ENCODE results near the gene RAPGEF5. TPM values are rescaled to one million over a fixed set of nuclear protein-coding genes. Genes with fewer than 3 reads are reported as not detected.
A peak's percentile ranks its signal among the peaks of the same experiment; 100 is the strongest.

The RAPGEF5 gene
- total and polyA plus RNA-seq, 4 experiments from 2014 or later, result not detected

DNA sequence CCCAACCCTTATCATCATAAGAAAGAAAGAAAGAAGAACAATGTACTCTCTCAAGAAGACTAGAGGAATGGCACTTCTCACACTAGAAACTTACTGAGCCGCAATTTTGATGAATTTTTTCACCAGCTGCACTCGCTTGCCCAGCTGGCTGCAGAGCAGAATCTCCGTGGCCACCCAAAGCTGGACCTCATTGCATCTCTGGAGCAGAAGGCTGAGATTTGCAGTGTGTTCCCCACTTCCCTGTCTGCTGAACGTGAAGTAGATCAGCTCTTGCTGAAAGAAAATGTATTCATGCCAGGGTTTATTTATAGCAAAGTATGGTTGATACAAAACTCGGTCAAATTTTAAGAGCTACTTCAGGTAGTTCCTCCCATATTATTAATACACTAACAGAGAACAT is 212.0 kb downstream of the RAPGEF5 start:
- Mint-ChIP-seq H3K27ac (no peak overlapping the region), H3K4me3 (no peak overlapping the region), H3K36me3 (no peaks in the 10 kb centered on the region), H3K9me3 (peaks cover 0 to 2% (median 0%) of the 10 kb centered on the region in 8 donors), H3K4me1 (peaks cover 0 to 9% (median 1%) of the 10 kb centered on the region in 4 donors), H3K27me3 (peaks cover 5% of the 10 kb centered on the region in 2 donors)
- Histone ChIP-seq H3K36me3 (ENCODE audit: insufficient read depth, low read length) (no peaks in the 10 kb centered on the region), H3K4me1 (ENCODE audit: insufficient read depth, low read length) (no peaks in the 10 kb centered on the region), H3K27me3 (ENCODE audit: insufficient read depth, low read length) (no peaks in the 10 kb centered on the region), H3K4me3 (ENCODE audit: low read length in 2 of 2) (no peak overlapping the region), H3K27ac (ENCODE audit: low read depth, low read length) (no peak overlapping the region), H3K9me3 (ENCODE audit: control insufficient read depth in 1 of 2, low read length in 2 of 2) (no peaks in the 10 kb centered on the region)
- ChIA-PET POLR2A (ENCODE audit: partially characterized antibody) (no interaction called here), CTCF (ENCODE audit: partially characterized antibody) (no interaction called here)
- intact Hi-C loops (cut with micrococcal nuclease), result no loop called here
- no peak for DNase-seq

DNA sequence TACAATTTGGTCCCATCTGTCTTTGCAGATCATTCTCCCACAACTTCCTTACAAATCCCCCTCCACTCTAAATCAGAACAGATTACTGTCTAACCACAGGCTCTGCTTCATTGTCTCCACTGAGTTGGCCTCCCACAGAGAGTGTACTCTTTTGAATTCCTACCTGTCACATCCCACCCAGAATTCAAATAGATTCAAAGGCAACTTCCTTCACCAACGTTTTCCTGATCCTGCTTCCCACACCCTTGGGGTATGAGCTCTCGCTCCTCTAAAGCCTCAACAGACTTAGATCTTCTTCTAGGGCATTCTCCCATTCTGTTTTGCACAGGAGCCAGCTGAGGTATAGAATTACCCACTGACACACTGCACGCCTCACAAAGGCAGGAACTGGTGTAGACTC is 213.5 kb downstream of the RAPGEF5 start:
- intact Hi-C loops (cut with micrococcal nuclease), result no loop called here
- no peaks in the 10 kb centered on the region for H3K4me1 ChIP-seq (ENCODE audit: insufficient read depth, low read length)
- POLR2A ChIA-PET (ENCODE audit: partially characterized antibody), result no interaction called here
- H3K27ac ChIP-seq (ENCODE audit: low read depth, low read length), result no peak overlapping the region
- Mint-ChIP-seq H3K27me3 (peaks cover 4 to 7% of the 10 kb centered on the region in 2 donors), H3K27ac (no peak overlapping the region), H3K4me1 (peaks cover 0 to 9% (median 1%) of the 10 kb centered on the region in 4 donors), H3K4me3 (no peak overlapping the region), H3K36me3 (no peaks in the 10 kb centered on the region), H3K9me3 (peaks cover 0 to 2% (median 0%) of the 10 kb centered on the region in 8 donors)
- CTCF ChIA-PET (ENCODE audit: partially characterized antibody), result no interaction called here
- no peak for DNase-seq
- no peaks in the 10 kb centered on the region for H3K9me3 ChIP-seq (ENCODE audit: control insufficient read depth in 1 of 2, low read length in 2 of 2)
- no peak overlapping the region for H3K4me3 ChIP-seq (ENCODE audit: low read length in 2 of 2)
- H3K36me3 ChIP-seq (ENCODE audit: insufficient read depth, low read length), result no peaks in the 10 kb centered on the region
- no peaks in the 10 kb centered on the region for H3K27me3 ChIP-seq (ENCODE audit: insufficient read depth, low read length)

DNA sequence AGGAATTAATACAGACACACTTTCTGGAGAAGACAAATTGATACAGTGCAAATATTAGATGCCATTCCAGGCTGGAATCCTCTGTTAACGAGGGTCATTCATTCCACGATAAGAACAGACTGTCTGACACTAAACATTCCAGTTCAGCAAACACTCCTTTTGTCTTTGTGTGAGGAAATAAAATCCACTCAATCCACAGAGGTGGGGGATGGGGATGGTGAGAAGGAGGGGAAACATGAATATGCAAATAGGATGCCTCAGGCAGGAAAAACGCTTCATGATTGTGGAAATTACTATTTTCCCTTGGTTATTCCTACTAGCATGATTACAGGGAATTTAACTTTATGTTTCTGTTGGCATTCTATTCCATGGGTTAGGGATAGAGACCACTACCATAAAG is 214.4 kb downstream of the RAPGEF5 start:
- H3K9me3 ChIP-seq (ENCODE audit: control insufficient read depth in 1 of 2, low read length in 2 of 2), result no peaks in the 10 kb centered on the region
- Mint-ChIP-seq H3K4me1 (peaks cover 0 to 9% (median 1%) of the 10 kb centered on the region in 4 donors), H3K27ac (no peak overlapping the region), H3K9me3 (peaks cover 0 to 2% (median 0%) of the 10 kb centered on the region in 8 donors), H3K27me3 (peaks cover 2 to 7% of the 10 kb centered on the region in 2 donors), H3K4me3 (no peak overlapping the region), H3K36me3 (no peaks in the 10 kb centered on the region)
- intact Hi-C loops (cut with micrococcal nuclease), result no loop called here
- no peaks in the 10 kb centered on the region for H3K4me1 ChIP-seq (ENCODE audit: insufficient read depth, low read length)
- no peaks in the 10 kb centered on the region for H3K36me3 ChIP-seq (ENCODE audit: insufficient read depth, low read length)
- DNase-seq, result no peak
- H3K27me3 ChIP-seq (ENCODE audit: insufficient read depth, low read length), result no peaks in the 10 kb centered on the region
- CTCF ChIA-PET (ENCODE audit: partially characterized antibody), result interaction anchor here (0.7 to 2.1 kb wide), 2 partner anchors 15 to 38 kb away, joined by 4 read pairs; no protein-coding TSS in a partner anchor
- no peak overlapping the region for H3K27ac ChIP-seq (ENCODE audit: low read depth, low read length)
- POLR2A ChIA-PET (ENCODE audit: partially characterized antibody), result no interaction called here
- H3K4me3 ChIP-seq (ENCODE audit: low read length in 2 of 2), result no peak overlapping the region

DNA sequence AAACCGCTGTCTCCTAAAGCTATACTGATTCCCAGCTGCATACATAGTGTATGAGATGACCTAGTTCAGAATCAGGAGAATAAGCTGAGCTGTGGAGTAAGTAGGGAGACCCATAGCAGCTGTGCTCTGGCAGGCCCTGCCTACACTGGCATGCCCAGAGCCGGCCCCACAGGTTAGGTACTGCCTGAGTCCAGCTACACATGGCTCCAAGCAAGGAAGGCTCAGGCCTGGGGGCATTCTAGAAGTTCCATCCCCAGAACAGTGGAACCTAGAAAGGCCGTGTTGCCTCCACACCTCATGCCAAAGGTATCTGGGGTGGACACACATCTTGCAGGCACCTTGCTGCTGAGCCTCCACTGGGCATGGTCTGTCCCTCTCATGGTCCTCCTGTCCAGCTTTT is 215.6 kb downstream of the RAPGEF5 start:
- Histone ChIP-seq H3K27me3 (ENCODE audit: insufficient read depth, low read length) (no peaks in the 10 kb centered on the region), H3K27ac (ENCODE audit: low read depth, low read length) (no peak overlapping the region), H3K4me3 (ENCODE audit: low read length in 2 of 2) (no peak overlapping the region), H3K9me3 (ENCODE audit: control insufficient read depth in 1 of 2, low read length in 2 of 2) (no peaks in the 10 kb centered on the region), H3K36me3 (ENCODE audit: insufficient read depth, low read length) (no peaks in the 10 kb centered on the region), H3K4me1 (ENCODE audit: insufficient read depth, low read length) (no peaks in the 10 kb centered on the region)
- ChIA-PET POLR2A (ENCODE audit: partially characterized antibody) (no interaction called here), CTCF (ENCODE audit: partially characterized antibody) (interaction anchor here (2.1 kb wide), 2 partner anchors 17 to 31 kb away, joined by 4 to 12 read pairs; no protein-coding TSS in a partner anchor)
- Mint-ChIP-seq H3K27me3 (peaks cover 4 to 7% of the 10 kb centered on the region in 2 donors), H3K4me3 (no peak overlapping the region), H3K36me3 (no peaks in the 10 kb centered on the region), H3K27ac (no peak overlapping the region), H3K9me3 (peaks cover 0 to 2% (median 0%) of the 10 kb centered on the region in 8 donors), H3K4me1 (no peaks in the 10 kb centered on the region)
- DNase-seq, result no peak
- intact Hi-C loops (cut with micrococcal nuclease), result no loop called here

DNA sequence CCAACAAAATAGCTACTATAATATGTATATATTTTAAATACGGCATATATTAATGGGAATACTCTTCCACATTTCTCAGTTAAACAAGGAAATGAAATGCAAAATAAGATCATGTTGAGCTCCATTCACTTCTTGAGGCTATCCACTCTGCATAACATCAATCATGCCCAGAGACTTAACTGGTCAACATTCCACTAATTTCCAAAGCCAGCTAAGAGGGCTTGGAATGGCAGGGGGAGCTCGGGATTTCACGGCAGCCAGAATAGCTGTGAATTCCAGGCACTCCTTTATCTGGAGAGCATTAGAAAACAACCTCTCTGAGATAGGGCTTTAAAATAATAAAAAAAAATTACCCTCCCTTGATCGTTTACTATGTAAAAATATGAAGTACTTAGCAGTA is 216.4 kb downstream of the RAPGEF5 start:
- DNase-seq, result no peak
- Mint-ChIP-seq H3K27me3 (peaks cover 4 to 7% of the 10 kb centered on the region in 2 donors), H3K9me3 (peaks cover 0 to 2% (median 0%) of the 10 kb centered on the region in 8 donors), H3K36me3 (no peaks in the 10 kb centered on the region), H3K27ac (no peak overlapping the region), H3K4me3 (no peak overlapping the region), H3K4me1 (no peaks in the 10 kb centered on the region)
- ChIA-PET POLR2A (ENCODE audit: partially characterized antibody) (no interaction called here), CTCF (ENCODE audit: partially characterized antibody) (interaction anchor here (2.1 kb wide), 2 partner anchors 17 to 30 kb away, joined by 4 to 12 read pairs; no protein-coding TSS in a partner anchor)
- intact Hi-C loops (cut with micrococcal nuclease), result no loop called here
- H3K4me1 ChIP-seq (ENCODE audit: insufficient read depth, low read length), result no peaks in the 10 kb centered on the region
- no peak overlapping the region for H3K4me3 ChIP-seq (ENCODE audit: low read length in 2 of 2)
- H3K27me3 ChIP-seq (ENCODE audit: insufficient read depth, low read length), result no peaks in the 10 kb centered on the region
- no peaks in the 10 kb centered on the region for H3K9me3 ChIP-seq (ENCODE audit: control insufficient read depth in 1 of 2, low read length in 2 of 2)
- H3K36me3 ChIP-seq (ENCODE audit: insufficient read depth, low read length), result no peaks in the 10 kb centered on the region
- H3K27ac ChIP-seq (ENCODE audit: low read depth, low read length), result no peak overlapping the region

DNA sequence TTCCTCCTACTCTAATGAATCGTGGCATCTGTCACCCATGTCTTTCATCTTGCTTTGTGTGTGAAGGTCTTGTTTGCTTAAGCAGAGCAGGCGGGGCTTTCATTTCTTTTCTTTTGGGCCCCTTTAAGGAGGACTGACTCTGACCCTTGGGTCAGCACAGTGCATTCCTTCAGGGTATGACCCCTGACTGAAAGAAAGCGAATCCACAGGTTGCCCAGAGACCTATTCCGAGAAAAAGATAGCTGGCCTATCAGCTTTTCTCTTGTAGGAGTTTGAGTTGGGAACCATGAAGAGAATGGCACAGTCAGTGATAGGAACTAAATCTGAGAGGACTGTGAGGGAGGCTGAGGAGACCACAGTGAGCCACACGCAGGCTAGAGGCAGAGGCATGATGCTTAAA is 218.1 kb downstream of the RAPGEF5 start:
- no peak for DNase-seq
- Mint-ChIP-seq H3K4me1 (no peaks in the 10 kb centered on the region), H3K36me3 (no peaks in the 10 kb centered on the region), H3K4me3 (no peak overlapping the region), H3K9me3 (peaks cover 0 to 2% (median 0%) of the 10 kb centered on the region in 8 donors), H3K27ac (peak overlapping the region in 1 of 7 donors; percentile 49), H3K27me3 (peaks cover 4% of the 10 kb centered on the region in 2 donors)
- no peak overlapping the region for H3K27ac ChIP-seq (ENCODE audit: low read depth, low read length)
- ChIA-PET CTCF (ENCODE audit: partially characterized antibody) (interaction anchor here (1.2 to 1.6 kb wide), 2 partner anchors 29 to 36 kb away, joined by 3 to 4 read pairs; no protein-coding TSS in a partner anchor), POLR2A (ENCODE audit: partially characterized antibody) (no interaction called here)
- H3K9me3 ChIP-seq (ENCODE audit: control insufficient read depth in 1 of 2, low read length in 2 of 2), result no peaks in the 10 kb centered on the region
- no peaks in the 10 kb centered on the region for H3K36me3 ChIP-seq (ENCODE audit: insufficient read depth, low read length)
- no peaks in the 10 kb centered on the region for H3K4me1 ChIP-seq (ENCODE audit: insufficient read depth, low read length)
- H3K27me3 ChIP-seq (ENCODE audit: insufficient read depth, low read length), result no peaks in the 10 kb centered on the region
- intact Hi-C loops (cut with micrococcal nuclease), result no loop called here
- no peak overlapping the region for H3K4me3 ChIP-seq (ENCODE audit: low read length in 2 of 2)

DNA sequence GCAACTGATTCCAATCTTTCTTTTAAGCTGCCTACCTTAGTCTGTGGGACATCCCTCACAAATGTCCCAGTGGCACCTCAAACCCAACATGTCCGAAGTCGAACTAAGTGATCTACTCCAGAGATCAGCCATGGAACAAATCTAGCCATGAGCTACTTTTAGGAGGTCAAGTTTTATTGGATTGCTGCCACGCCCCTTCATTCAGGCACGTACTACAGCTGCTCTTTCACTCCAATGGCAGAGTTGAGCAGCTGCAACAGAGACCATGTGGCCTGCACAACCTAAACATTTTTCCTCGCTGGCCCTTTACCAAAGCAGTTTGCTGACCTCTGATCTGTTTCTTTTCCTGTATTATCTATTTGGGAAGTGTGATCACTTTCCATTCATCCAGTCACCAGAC is 218.8 kb downstream of the RAPGEF5 start:
- H3K4me3 Mint-ChIP-seq, result no peak overlapping the region
- Histone ChIP-seq H3K4me1 (ENCODE audit: insufficient read depth, low read length) (no peaks in the 10 kb centered on the region), H3K27ac (ENCODE audit: low read depth, low read length) (no peak overlapping the region), H3K9me3 (ENCODE audit: control insufficient read depth in 1 of 2, low read length in 2 of 2) (no peaks in the 10 kb centered on the region), H3K27me3 (ENCODE audit: insufficient read depth, low read length) (no peaks in the 10 kb centered on the region), H3K36me3 (ENCODE audit: insufficient read depth, low read length) (no peaks in the 10 kb centered on the region), H3K4me3 (ENCODE audit: low read length in 2 of 2) (no peak overlapping the region)
- H3K4me1 Mint-ChIP-seq, result no peaks in the 10 kb centered on the region
- POLR2A ChIA-PET (ENCODE audit: partially characterized antibody), result no interaction called here
- peaks cover 0 to 2% (median 0%) of the 10 kb centered on the region in 8 donors for H3K9me3 Mint-ChIP-seq
- CTCF ChIA-PET (ENCODE audit: partially characterized antibody), result interaction anchor here (1.2 to 1.6 kb wide), 2 partner anchors 28 to 35 kb away, joined by 3 to 4 read pairs; no protein-coding TSS in a partner anchor
- H3K27me3 Mint-ChIP-seq, result peaks cover 3 to 6% of the 10 kb centered on the region in 2 donors
- H3K27ac Mint-ChIP-seq, result no peak overlapping the region
- DNase-seq, result no peak
- intact Hi-C loops (cut with micrococcal nuclease), result no loop called here
- no peaks in the 10 kb centered on the region for H3K36me3 Mint-ChIP-seq
